ENCODE measurements around the gene ZNG1B. TPM values are rescaled to one million over a fixed set of nuclear protein-coding genes. Genes with fewer than 3 reads are reported as not detected.

Gene ZNG1B
- 35.7 to 49.7 TPM (median 37.2 TPM) in 5 replicates for total RNA-seq (2022; extraction: Qiagen RNA extraction)

DNA sequence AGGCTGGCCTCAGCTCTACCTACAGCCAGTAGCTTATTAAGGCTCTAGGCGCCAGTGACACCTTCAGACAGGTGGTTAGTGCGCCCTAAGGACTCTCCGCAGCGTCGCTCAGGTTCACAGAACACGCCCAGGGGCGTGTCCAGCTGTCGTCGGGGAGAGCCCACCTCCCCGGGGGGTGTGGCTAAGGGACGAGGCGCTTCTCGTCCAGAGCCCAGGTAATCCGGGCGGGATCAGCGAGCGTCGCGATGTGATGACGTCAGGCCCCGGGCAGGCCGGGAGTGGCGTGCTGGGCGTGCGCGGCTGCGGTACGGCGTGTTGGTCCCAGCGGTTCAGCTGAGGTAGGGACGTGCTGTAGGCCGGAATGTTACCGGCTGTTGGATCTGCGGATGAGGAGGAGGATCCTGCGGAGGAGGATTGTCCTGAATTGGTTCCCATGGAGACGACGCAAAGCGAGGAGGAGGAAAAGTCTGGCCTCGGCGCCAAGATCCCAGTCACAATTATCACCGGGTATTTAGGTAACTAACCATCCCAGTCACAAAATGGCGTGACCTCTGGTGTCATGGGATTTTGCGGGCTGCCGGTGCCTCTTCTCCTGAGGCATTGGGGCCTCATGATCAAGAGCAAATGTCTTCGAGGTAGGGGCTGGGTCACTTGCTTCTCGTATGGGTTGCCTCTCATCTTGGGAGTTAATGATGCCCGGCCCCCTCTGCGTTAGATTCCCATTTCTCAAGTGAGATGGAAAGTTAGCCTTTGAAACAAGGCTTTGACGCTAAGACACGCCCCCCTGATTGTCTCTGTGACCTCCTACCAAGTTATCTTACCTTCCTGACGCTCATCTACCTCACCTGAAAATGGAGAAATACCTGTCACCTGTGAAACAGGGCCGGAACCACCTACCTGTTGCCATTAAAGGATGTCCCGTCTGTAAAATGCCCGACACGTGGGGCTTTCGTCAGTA, at the start of gene ZNG1B:
Gene ZNG1B (plus strand): TSS at position 184 of the 958 bp plus-strand sequence. CDS start 178 bp downstream, at position 362.

GRCh38 chr2:113498365-113498764, 60.9 kb downstream of the ZNG1B start, which contains the start of gene FOXD4L1:
FOXD4L1 (plus strand) TSS chr2:113498665; CDS start chr2:113499257, 592 bp downstream.

Other genes starting within 250 kb of the ZNG1B start
- gene PAX8, start 158.8 kb upstream of the ZNG1B start, total RNA-seq (2022; extraction: Qiagen RNA extraction), result 0.60 to 1.0 TPM (median 0.80 TPM) in 5 replicates
- gene FOXD4L1, start 61.0 kb downstream of the ZNG1B start, total RNA-seq (2022; extraction: Qiagen RNA extraction), result 0.09 to 0.54 TPM (median 0.41 TPM) in 5 replicates
- gene RABL2A, start 189.6 kb downstream of the ZNG1B start, total RNA-seq (2022; extraction: Qiagen RNA extraction), result 6.7 to 10.9 TPM (median 9.0 TPM) in 5 replicates